K562 (cell line): Measurements from ENCODE around the gene SALL3. TPM values are rescaled to one million over a fixed set of nuclear protein-coding genes. Genes with fewer than 3 reads are reported as not detected.

Experiments used
- ATAC-seq: fragments of 200-7000 bp; cut with Tn5 transposase; 3 replicates; pipeline ENCODE4 v1.9.1; 2020; ENCODE audit warnings: moderate library complexity
- BruUV-seq: library from RNA; stranded (reverse); fragments of 400-500 nt; replicated peaks from 2 replicates; lab custom pipeline; 2021; lab: Mats Ljungman, UMichigan
- CTCF ChIA-PET: fragments of 300-600 bp; formaldehyde crosslinking; extraction: SDS; loops from one replicate; lab custom pipeline; 2021; ENCODE audit warnings: low intra/inter-chr PET ratio; lab: Yijun Ruan, JAX
- POLR2A ChIA-PET: fragments of 300-600, 350-650 bp; sonication (Branson Sonifier 250); formaldehyde crosslinking; extraction: SDS; loops from one replicate; lab custom pipeline; 2021; ENCODE audit warnings: antibody characterized with exemption, inconsistent platforms; lab: Yijun Ruan, JAX
- DNase-seq, 4 experiments: peaks; one replicate each; pipeline versions ENCODE4 v3.0.0 to v3.0.0-alpha.2; 2011 to 2018; ENCODE audit warnings: low spot score in 3 of 4, mixed read lengths in 3 of 4; ENCODE audit errors: extremely low read depth in 1 of 4
- FAIRE-seq: peaks from 2 replicates; lab custom pipeline; 2011; peaks lifted over from hg19 to GRCh38; lab: Jason Lieb, UNC
- H2AFZ ChIP-seq: 2 replicates; pipeline ENCODE4 v1.6.0; 2011; ENCODE audit warnings: low read depth, low read length, control low read depth, inconsistent platforms
- H3K27ac ChIP-seq: fragments of 200-600 bp; 3 replicates; pipeline ENCODE4 v1.8.0; 2011; ENCODE audit warnings: low read depth, mild to moderate bottlenecking, control low read depth, inconsistent platforms, low read length, moderate library complexity, mixed read lengths; ENCODE audit errors: extremely low read depth
- H3K27me3 ChIP-seq, 2 experiments: fragments of 300-600 bp in 1 of 2; 2 replicates in 1 of 2; 3 replicates in 1 of 2; pipeline versions ENCODE4 v1.6.0 to v1.8.0; 2011; ENCODE audit warnings: inconsistent platforms in 2 of 2, low read length in 2 of 2, mild to moderate bottlenecking in 1 of 2, mixed read lengths in 1 of 2, moderate library complexity in 1 of 2; ENCODE audit not compliant: control insufficient read depth in 2 of 2, insufficient read depth in 2 of 2
- H3K36me3 ChIP-seq: fragments of 300-600 bp; 3 replicates; pipeline ENCODE4 v1.8.0; 2011; ENCODE audit warnings: mild to moderate bottlenecking, low read length, inconsistent platforms; ENCODE audit not compliant: control insufficient read depth, insufficient read depth
- H3K4me1 ChIP-seq, 2 experiments: fragments of 200-600 bp in 1 of 2; replicated peaks in 1 of 2; 2 replicates in 1 of 2; 3 replicates in 1 of 2; pipeline versions ENCODE4 v1.5.1 to v1.8.0; 2011; ENCODE audit warnings: inconsistent platforms in 2 of 2, low read length in 2 of 2, mild to moderate bottlenecking in 1 of 2, mixed read lengths in 1 of 2, moderate library complexity in 1 of 2; ENCODE audit not compliant: control insufficient read depth in 2 of 2, insufficient read depth in 2 of 2
- H3K4me2 ChIP-seq: 2 replicates; pipeline ENCODE4 v1.6.1; 2011; ENCODE audit warnings: low read length, control low read depth, inconsistent platforms, mixed read lengths; ENCODE audit not compliant: insufficient read depth
- H3K4me3 ChIP-seq: fragments of 200-600 bp; sonication (generic), shearing (Covaris generic); 2 replicates; pipeline ENCODE4 v1.5.1; 2016; ENCODE audit warnings: control low read depth, inconsistent platforms
- H3K79me2 ChIP-seq: fragments of 200-600 bp; 3 replicates; pipeline ENCODE4 v1.8.0; 2011; ENCODE audit warnings: low read length, inconsistent platforms; ENCODE audit not compliant: control insufficient read depth, insufficient read depth
- H3K9ac ChIP-seq, 2 experiments: 2 replicates each; pipeline versions ENCODE4 v1.6.0 to v1.6.1; 2011; ENCODE audit warnings: low read depth in 2 of 2, low read length in 2 of 2, control low read depth in 1 of 2, inconsistent platforms in 1 of 2, mild to moderate bottlenecking in 1 of 2, mixed read lengths in 1 of 2; ENCODE audit not compliant: insufficient read depth in 1 of 2
- H3K9me1 ChIP-seq: one replicate; pipeline ENCODE4 v1.6.0; 2011; ENCODE audit warnings: inconsistent platforms, mild to moderate bottlenecking, low read length, moderate library complexity; ENCODE audit not compliant: control insufficient read depth, insufficient read depth
- H3K9me3 ChIP-seq: replicated peaks from 2 replicates; pipeline ENCODE4 v1.5.1; 2011; ENCODE audit warnings: low read depth, low read length, inconsistent platforms; ENCODE audit not compliant: control insufficient read depth, insufficient read depth
- H4K20me1 ChIP-seq: replicated peaks from 2 replicates; pipeline ENCODE4 v1.6.1; 2011; ENCODE audit warnings: low read length, inconsistent platforms, mixed read lengths; ENCODE audit not compliant: control insufficient read depth, insufficient read depth
- BCLAF1 ChIP-seq, 2 experiments: fragments of 450-650 bp in 1 of 2; IDR thresholded peaks; 2 replicates each; pipeline ENCODE4 v1.6.1; 2011 to 2017; ENCODE audit warnings: low read depth in 2 of 2, antibody characterized with exemption in 1 of 2, borderline replicate concordance in 1 of 2, low read length in 1 of 2, mild to moderate bottlenecking in 1 of 2, mixed read lengths in 1 of 2; ENCODE audit not compliant: control insufficient read depth in 1 of 2
- EGR1 ChIP-seq: fragments of 450-650 bp; conservative IDR thresholded peaks from 2 replicates; pipeline ENCODE4 v1.6.1; 2017; ENCODE audit warnings: mild to moderate bottlenecking
- NFE2 ChIP-seq: IDR thresholded peaks from 2 replicates; pipeline ENCODE4 v1.6.1; 2014; ENCODE audit warnings: antibody characterized with exemption, low read depth
- PHB2 ChIP-seq: fragments of 450-650 bp; IDR thresholded peaks from 2 replicates; pipeline ENCODE4 v1.6.1; 2017; ENCODE audit warnings: low read depth
- RBM25 ChIP-seq: fragments of 200-400 bp; formaldehyde crosslinking; IDR thresholded peaks from 2 replicates; pipeline ENCODE4 v1.6.1; 2018; ENCODE audit warnings: low read length, low read depth, moderate library complexity; ENCODE audit not compliant: severe bottlenecking
- ZNF165 ChIP-seq: fragments of 250-450 bp; sonication (Bioruptor Pico); IDR thresholded peaks from 2 replicates; pipeline ENCODE4 v1.4.0; 2020; ENCODE audit warnings: borderline replicate concordance
- ZNF445 ChIP-seq: fragments of 250-450 bp; sonication (Bioruptor Pico); IDR thresholded peaks from 2 replicates; pipeline ENCODE4 v1.4.0; 2020; ENCODE audit warnings: low read depth, mild to moderate bottlenecking, moderate library complexity
- WGBS: fragments of 100-300 bp; shearing (Covaris generic); methylation state at CpG from one replicate; pipeline ENCODE4 v1.1.6; 2016; ENCODE audit warnings: low coverage, mixed read lengths; ENCODE audit not compliant: insufficient coverage; ENCODE audit errors: missing lambda C conversion rate; 5-methylcytosine and 5-hydroxymethylcytosine counted together
- in situ Hi-C: fragments of 300-500 bp; cut with MboI; formaldehyde crosslinking; loops from 4 replicates; pipeline ENCODE4 v1.15.0; 2018; ENCODE audit warnings: inconsistent platforms, mixed read lengths
- intact Hi-C: fragments of 100-400 bp; cut with micrococcal nuclease; formaldehyde crosslinking; loops from 2 replicates; pipeline ENCODE4 v1.14.2; 2022
- polyA plus RNA-seq, 8 experiments: library from polyadenylated mRNA; depleted of rRNA in 4 of 8; stranded (reverse) in 5 of 8; unstranded in 3 of 8; fragments of >200 nt; fragmentation: Nextera tagmentation in 2 of 8; fragmentation: Illumina TruSeq in 1 of 8; extraction: Ambion mirVana in 2 of 8; extraction: Trizol in 1 of 8; gene quantifications; 2 replicates each; pipeline versions ENCODE4 v1.2.1 to v1.2.3, GENCODE V29; 2011 to 2014; ENCODE audit warnings: inconsistent platforms in 1 of 8, missing spikeins in 1 of 8
- total RNA-seq, 7 experiments: library from RNA; depleted of rRNA in 6 of 7; stranded (reverse); fragments of >200 nt in 6 of 7; fragmentation: Illumina TruSeq in 2 of 7; extraction: Trizol in 2 of 7; gene quantifications; 2 replicates each; pipeline versions ENCODE4 v1.2.1 to v1.2.3, GENCODE V29; 2011 to 2021; ENCODE audit warnings: low replicate concordance in 1 of 7
- TF ChIP-seq, protein P1 (sequence below): sonication (generic); formaldehyde crosslinking; IDR thresholded peaks from 2 replicates; pipeline ENCODE4 v1.5.0; 2020; ENCODE audit warnings: missing genetic modification reagents

Gene SALL3
- total and polyA plus RNA-seq, 9 of the 15 experiments (the other 6 are each of a cell fraction or from before 2014, with no cell fraction given), result not detected

DNA sequence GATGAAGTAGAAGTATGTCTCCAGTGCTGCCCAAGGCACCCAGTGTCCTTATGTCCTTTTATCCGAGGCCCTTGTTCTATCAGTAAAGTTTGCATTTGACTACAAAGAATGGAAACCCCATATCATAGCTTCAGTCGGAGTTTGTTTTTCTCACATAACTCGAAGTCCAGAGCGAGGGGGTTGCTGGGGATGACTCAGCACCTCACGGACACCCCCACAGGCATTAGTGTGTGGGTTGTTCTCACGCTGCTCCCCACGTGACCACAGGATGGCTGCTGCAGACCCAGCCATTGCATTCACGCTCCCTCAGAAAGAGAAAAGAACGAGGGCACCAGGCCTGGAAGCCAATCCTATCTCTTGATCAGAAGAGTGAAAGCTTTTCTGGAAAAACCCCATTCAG lies 27.8 kb downstream of the SALL3 start:
- no peaks in the 10 kb centered on the region for H3K36me3 ChIP-seq
- H2AFZ ChIP-seq, result no peak overlapping the region
- no TSS peak for BruUV-seq
- in situ Hi-C loops (no loop called here), intact Hi-C loops (no loop called here)
- 0% methylated on average over 4 of the region's 9 CpGs for WGBS
- DNase-seq (peak in 1 of 4 experiments; percentile 2), FAIRE-seq (no peak), ATAC-seq (no peak)
- H3K79me2 ChIP-seq, result no peaks in the 10 kb centered on the region
- H3K27me3 ChIP-seq, result peaks cover 10 to 53% of the 10 kb centered on the region in 2 experiments
- no peaks in the 10 kb centered on the region; a peak in 1 of 5 replicates for H3K4me1 ChIP-seq
- TF ChIP-seq ZNF165 (CRISPR knock-in tag) (no peak), ZNF445 (CRISPR knock-in tag) (no peak), EGR1 (peak; percentile 30; the same call in 1 of the 2 replicates), RBM25 (peak; percentile 32), PHB2 (no peak), BCLAF1 (IDR thresholded peaks at IDR 0.05; ENCODE audit: borderline replicate concordance in 1 of 2, control insufficient read depth in 1 of 2, low read depth in 2 of 2, low read length in 1 of 2) (no peak), NFE2 (peak; percentile 27; the same call in 1 of the 2 replicates)
- TF ChIP-seq, protein P1, sequence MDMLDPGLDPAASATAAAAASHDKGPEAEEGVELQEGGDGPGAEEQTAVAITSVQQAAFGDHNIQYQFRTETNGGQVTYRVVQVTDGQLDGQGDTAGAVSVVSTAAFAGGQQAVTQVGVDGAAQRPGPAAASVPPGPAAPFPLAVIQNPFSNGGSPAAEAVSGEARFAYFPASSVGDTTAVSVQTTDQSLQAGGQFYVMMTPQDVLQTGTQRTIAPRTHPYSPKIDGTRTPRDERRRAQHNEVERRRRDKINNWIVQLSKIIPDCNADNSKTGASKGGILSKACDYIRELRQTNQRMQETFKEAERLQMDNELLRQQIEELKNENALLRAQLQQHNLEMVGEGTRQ, result 0 out of 2 replicates have a peak, but pooled peaks have one; percentile 11
- no peak overlapping the region for H3K4me3 ChIP-seq
- no peaks in the 10 kb centered on the region for H3K9me3 ChIP-seq
- no peak overlapping the region for H3K4me2 ChIP-seq
- no peak overlapping the region for H3K9ac ChIP-seq
- H3K27ac ChIP-seq, result no peak overlapping the region
- ChIA-PET CTCF (no interaction called here), POLR2A (interaction anchor here (0.6 kb wide), 1 partner anchor 536 kb away, joined by 3 read pairs; no protein-coding TSS in a partner anchor)
- H3K9me1 ChIP-seq, result no peaks in the 10 kb centered on the region
- no peaks in the 10 kb centered on the region for H4K20me1 ChIP-seq
